ENCODE data around the gene S100A7A. TPM values are rescaled to one million over a fixed set of nuclear protein-coding genes. Genes with fewer than 3 reads are reported as not detected.

Gene S100A7A
- total and polyA plus RNA-seq, 2 donors (not counting 3 experiments of a cell fraction or from before 2014, with no cell fraction given): not detected

DNA sequence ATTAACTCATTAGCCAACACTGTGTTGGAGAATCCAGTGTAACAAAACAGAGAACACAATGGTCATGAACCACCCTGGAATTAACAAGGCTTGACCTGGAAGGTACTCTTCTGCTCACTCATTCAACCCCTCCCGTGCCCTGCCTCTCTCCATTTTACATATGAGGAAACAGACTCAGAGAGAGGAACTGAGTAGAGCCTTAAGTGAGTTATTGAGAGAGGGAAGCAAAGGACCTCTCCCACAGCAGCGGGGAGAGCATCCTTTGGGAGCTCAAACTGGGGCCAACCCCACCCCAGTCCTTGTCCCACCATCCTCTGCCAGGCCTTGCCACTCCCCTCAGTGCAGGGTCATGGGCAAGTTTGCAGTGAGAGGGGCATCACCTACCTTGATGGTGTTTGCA lies 42.2 kb upstream of the S100A7A start:
- no peaks in the 10 kb centered on the region for H3K9me1 ChIP-seq (replicated peaks; ENCODE audit: control insufficient read depth, extremely low read depth, insufficient read depth, low read length)
- no TSS peak for BruUV-seq (replicated peaks)
- TF ChIP-seq JUN (IDR thresholded peaks at IDR 0.05; ENCODE audit: borderline replicate concordance, insufficient read depth, insufficient read length, low read depth) (no peak), EZH2 (IDR thresholded peaks at IDR 0.05; ENCODE audit: borderline replicate concordance, low read depth, low read length, severe bottlenecking) (no peak), MYC (IDR thresholded peaks at IDR 0.05; ENCODE audit: low read depth, low read length) (no peak), POLR2AphosphoS5 (IDR thresholded peaks at IDR 0.05; ENCODE audit: insufficient read depth, low read depth, low read length) (no peak), POLR2A (IDR thresholded peaks at IDR 0.05; ENCODE audit: low read depth, low read length) (no peak), FOS (IDR thresholded peaks at IDR 0.05; ENCODE audit: borderline replicate concordance, insufficient read depth, low read length) (no peak)
- TF ChIP-seq, protein P1, sequence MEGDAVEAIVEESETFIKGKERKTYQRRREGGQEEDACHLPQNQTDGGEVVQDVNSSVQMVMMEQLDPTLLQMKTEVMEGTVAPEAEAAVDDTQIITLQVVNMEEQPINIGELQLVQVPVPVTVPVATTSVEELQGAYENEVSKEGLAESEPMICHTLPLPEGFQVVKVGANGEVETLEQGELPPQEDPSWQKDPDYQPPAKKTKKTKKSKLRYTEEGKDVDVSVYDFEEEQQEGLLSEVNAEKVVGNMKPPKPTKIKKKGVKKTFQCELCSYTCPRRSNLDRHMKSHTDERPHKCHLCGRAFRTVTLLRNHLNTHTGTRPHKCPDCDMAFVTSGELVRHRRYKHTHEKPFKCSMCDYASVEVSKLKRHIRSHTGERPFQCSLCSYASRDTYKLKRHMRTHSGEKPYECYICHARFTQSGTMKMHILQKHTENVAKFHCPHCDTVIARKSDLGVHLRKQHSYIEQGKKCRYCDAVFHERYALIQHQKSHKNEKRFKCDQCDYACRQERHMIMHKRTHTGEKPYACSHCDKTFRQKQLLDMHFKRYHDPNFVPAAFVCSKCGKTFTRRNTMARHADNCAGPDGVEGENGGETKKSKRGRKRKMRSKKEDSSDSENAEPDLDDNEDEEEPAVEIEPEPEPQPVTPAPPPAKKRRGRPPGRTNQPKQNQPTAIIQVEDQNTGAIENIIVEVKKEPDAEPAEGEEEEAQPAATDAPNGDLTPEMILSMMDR (IDR thresholded peaks at IDR 0.05; ENCODE audit: extremely low read depth in 1 of 2, insufficient read depth in 1 of 2, low read depth in 1 of 2, low read length in 2 of 2): no peak
- TF ChIP-seq, protein P2, sequence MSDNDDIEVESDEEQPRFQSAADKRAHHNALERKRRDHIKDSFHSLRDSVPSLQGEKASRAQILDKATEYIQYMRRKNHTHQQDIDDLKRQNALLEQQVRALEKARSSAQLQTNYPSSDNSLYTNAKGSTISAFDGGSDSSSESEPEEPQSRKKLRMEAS (IDR thresholded peaks at IDR 0.05; ENCODE audit: insufficient read depth, insufficient read length): no peak
- H4K20me1 ChIP-seq (replicated peaks; ENCODE audit: control insufficient read depth, extremely low read depth, insufficient read depth, low read length): no peaks in the 10 kb centered on the region
- no peak overlapping the region for H2AFZ ChIP-seq (ENCODE audit: low read depth, low read length)
- H3K36me3 ChIP-seq (ENCODE audit: control insufficient read depth in 2 of 2, extremely low read depth in 1 of 2, insufficient read depth in 2 of 2, low read length in 2 of 2): no peaks in the 10 kb centered on the region
- H3K9ac ChIP-seq (replicated peaks; ENCODE audit: extremely low read depth, insufficient read depth, low read length): no peak overlapping the region
- no peak overlapping the region for H3K27ac ChIP-seq (ENCODE audit: insufficient read depth, low read depth, low read length)
- H3K4me1 ChIP-seq (ENCODE audit: control insufficient read depth, extremely low read depth, insufficient read depth, low read length): no peaks in the 10 kb centered on the region
- DNase-seq (ENCODE audit: low read depth, low spot score) (no peak), FAIRE-seq (no peak)
- H3K4me3 ChIP-seq (replicated peaks in 1 of 3; ENCODE audit: insufficient read depth in 1 of 3, low read depth in 1 of 3, low read length in 3 of 3): no peak overlapping the region
- CTCF ChIA-PET: no interaction called here
- H3K79me2 ChIP-seq (ENCODE audit: control insufficient read depth, insufficient read depth, low read length): no peaks in the 10 kb centered on the region
- H3K4me2 ChIP-seq (ENCODE audit: insufficient read depth, low read length): no peak overlapping the region
- no peaks in the 10 kb centered on the region for H3K27me3 ChIP-seq (ENCODE audit: control insufficient read depth in 2 of 2, insufficient read depth in 2 of 2, low read length in 2 of 2)
- intact Hi-C loops (cut with micrococcal nuclease) (no loop called here), dilution Hi-C loops (cut with MboI; ENCODE audit: extremely low pct_ligation_motif_present, low sequenced_read_pairs) (no loop called here)
- POLR2A ChIA-PET: no interaction called here
- no peaks in the 10 kb centered on the region for H3K9me3 ChIP-seq (replicated peaks; ENCODE audit: control insufficient read depth, insufficient read depth, low read length)

Measured in endothelial cell of umbilical vein (primary cell).